GM12864 (cell line): ENCODE data around the gene UBE2D4.
"Not testable (repeated sequence)": the region's sequence is repeated elsewhere in the genome, so short reads cannot be mapped to it uniquely, and the experiment has no call there.

Source experiments
- DNase-seq: peaks from one replicate; pipeline ENCODE4 v3.0.0-alpha.2; 2011; ENCODE audit warnings: low read depth
- H3K4me3 ChIP-seq: 2 replicates; pipeline ENCODE4 v1.5.1; 2011; ENCODE audit warnings: mild to moderate bottlenecking, low read depth, low read length, control low read depth
- CTCF ChIP-seq: IDR thresholded peaks from 2 replicates; pipeline ENCODE4 v1.5.1; 2011; ENCODE audit warnings: low read depth, mild to moderate bottlenecking, moderate library complexity, low read length, control low read depth, inconsistent platforms; ENCODE audit errors: missing control alignments

The UBE2D4 gene

GRCh38 chr7:43884209-43884608, 42.0 kb upstream of the UBE2D4 start:
- no peak overlapping the region for H3K4me3 ChIP-seq
- no peak for DNase-seq
- TF ChIP-seq CTCF: no peak

- no peak for TF ChIP-seq CTCF
- DNase-seq: no peak
- H3K4me3 ChIP-seq: no peak overlapping the region
These were observed 41.6 kb upstream of the UBE2D4 start for GRCh38 chr7:43884617-43885016.

- no peak for DNase-seq
- no peak overlapping the region for H3K4me3 ChIP-seq
- TF ChIP-seq CTCF: no peak
These were observed 37.0 kb upstream of the UBE2D4 start for GRCh38 chr7:43888993-43889945.

- no peak overlapping the region for H3K4me3 ChIP-seq
- no peak for TF ChIP-seq CTCF
- DNase-seq: no peak
These were observed 35.8 kb upstream of the UBE2D4 start for GRCh38 chr7:43890468-43890867.

- no peak overlapping the region for H3K4me3 ChIP-seq
- no peak for TF ChIP-seq CTCF
- no peak for DNase-seq
These were observed 34.9 kb upstream of the UBE2D4 start for GRCh38 chr7:43891069-43891955.

DNA sequence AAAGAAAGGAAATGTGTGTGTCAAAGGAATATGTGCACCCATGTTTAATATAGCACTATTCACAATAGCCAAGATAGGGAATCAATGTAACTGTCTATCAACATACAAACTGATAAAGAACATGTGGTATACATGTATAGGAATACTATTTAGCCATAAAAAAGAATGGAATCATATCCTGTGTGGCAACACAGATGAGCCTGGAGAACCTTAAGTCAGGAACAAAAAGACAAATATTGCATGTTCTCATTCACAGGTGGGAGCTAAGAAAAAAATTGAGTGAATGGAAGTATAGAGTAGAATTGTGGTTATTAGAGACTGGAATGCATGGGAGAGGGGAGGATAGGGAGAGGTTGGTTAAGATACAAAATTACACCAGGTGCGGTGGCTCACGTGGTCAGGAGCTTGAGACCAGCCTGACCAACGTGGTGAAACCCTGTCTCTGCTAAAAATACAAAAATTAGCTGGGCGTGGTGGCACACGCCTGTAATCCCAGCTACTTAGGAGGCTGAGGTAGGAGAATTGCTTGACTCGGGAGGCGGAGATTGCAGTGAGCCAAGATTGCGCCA, 30.3 kb upstream of the UBE2D4 start:
- no peak for TF ChIP-seq CTCF
- no peak for DNase-seq
- H3K4me3 ChIP-seq: no peak overlapping the region

GRCh38 chr7:43898571-43898970, 27.7 kb upstream of the UBE2D4 start:
- not testable (repeated sequence) for H3K4me3 ChIP-seq

More at GRCh38 chr7:43898571-43898970, 27.7 kb upstream of the UBE2D4 start:
- not testable (repeated sequence) for DNase-seq
